H1 (cell line): ENCODE data around the gene GPLD1. TPM values are rescaled to one million over a fixed set of nuclear protein-coding genes. Genes with fewer than 3 reads are reported as not detected.

Source experiments
- CTCF ChIA-PET: fragments of 300-600 bp; sonication (Branson Sonifier 250); formaldehyde crosslinking; loops from one replicate; lab custom pipeline; 2021; ENCODE audit not compliant: partially characterized antibody; lab: Charles Lee
- POLR2A ChIA-PET: fragments of 300-600 bp; sonication (Branson Sonifier 250); formaldehyde crosslinking; loops from one replicate; lab custom pipeline; 2021; ENCODE audit warnings: inconsistent platforms; ENCODE audit not compliant: partially characterized antibody; lab: Charles Lee
- DNase-seq, 2 experiments: peaks; one replicate each; pipeline versions ENCODE4 v3.0.0 to v3.0.0-alpha.2; 2010 to 2022; ENCODE audit warnings: low spot score in 2 of 2, low read depth in 1 of 2, mixed read lengths in 1 of 2
- FAIRE-seq: peaks from 2 replicates; lab custom pipeline; 2011; peaks lifted over from hg19 to GRCh38; lab: Jason Lieb, UNC
- H2AFZ ChIP-seq: 2 replicates; pipeline ENCODE4 v1.8.1; 2012; ENCODE audit warnings: low read length, inconsistent platforms
- H2AK5ac ChIP-seq: 2 replicates; pipeline ENCODE4 v1.6.1; 2013; ENCODE audit warnings: low read depth, low read length
- H2BK120ac ChIP-seq: replicated peaks from 2 replicates; pipeline ENCODE3; 2013; ENCODE audit warnings: low read depth, low read length, inconsistent platforms
- H2BK12ac ChIP-seq: 2 replicates; pipeline ENCODE4 v1.6.1; 2013; ENCODE audit warnings: low read depth, low read length
- H2BK15ac ChIP-seq: 2 replicates; pipeline ENCODE4 v1.6.1; 2013; ENCODE audit warnings: low read length
- H2BK20ac ChIP-seq: 2 replicates; pipeline ENCODE4 v1.6.1; 2013; ENCODE audit warnings: low read length
- H2BK5ac ChIP-seq: 2 replicates; pipeline ENCODE4 v1.6.1; 2013; ENCODE audit warnings: low read depth, low read length
- H3K14ac ChIP-seq: 2 replicates; pipeline ENCODE4 v1.6.1; 2013; ENCODE audit warnings: inconsistent platforms; ENCODE audit not compliant: insufficient read length
- H3K18ac ChIP-seq: 2 replicates; pipeline ENCODE4 v1.6.1; 2013; ENCODE audit warnings: low read length; ENCODE audit errors: extremely low read depth
- H3K23ac ChIP-seq: 2 replicates; pipeline ENCODE4 v1.6.1; 2013; ENCODE audit warnings: inconsistent platforms; ENCODE audit not compliant: insufficient read length
- H3K23me2 ChIP-seq: 2 replicates; pipeline ENCODE4 v1.6.1; 2013; ENCODE audit warnings: low read depth, low read length
- H3K27ac ChIP-seq: 2 replicates; pipeline ENCODE4 v1.6.1; 2011; ENCODE audit warnings: low read depth, low read length, inconsistent platforms
- H3K27me3 ChIP-seq, 4 experiments: replicated peaks in 1 of 4; 1 replicate in 1 of 4; 2 replicates in 3 of 4; pipeline versions ENCODE4 v1.6.1 to v1.8.1; 2011 to 2013; ENCODE audit warnings: low read length in 3 of 4, mild to moderate bottlenecking in 3 of 4, inconsistent platforms in 2 of 4, mixed read lengths in 2 of 4, moderate library complexity in 1 of 4; ENCODE audit not compliant: control insufficient read depth in 3 of 4, insufficient read depth in 3 of 4; ENCODE audit errors: extremely low read depth in 1 of 4
- H3K36me3 ChIP-seq, 4 experiments: 2 replicates each; pipeline versions ENCODE4 v1.6.1 to v1.8.1; 2011 to 2013; ENCODE audit warnings: mild to moderate bottlenecking in 4 of 4, low read length in 3 of 4, moderate library complexity in 2 of 4, control low read depth in 1 of 4, inconsistent platforms in 1 of 4; ENCODE audit not compliant: insufficient read depth in 4 of 4, control insufficient read depth in 2 of 4
- H3K4ac ChIP-seq: replicated peaks from 2 replicates; pipeline ENCODE3; 2013; ENCODE audit warnings: low read length, low read depth, mixed read lengths, inconsistent platforms; ENCODE audit not compliant: insufficient read length
- H3K4me1 ChIP-seq, 4 experiments: replicated peaks in 1 of 4; 1 replicate in 1 of 4; 2 replicates in 3 of 4; pipeline versions ENCODE4 v1.6.1 to v1.8.1; 2011 to 2013; ENCODE audit warnings: low read length in 3 of 4, inconsistent platforms in 2 of 4, mixed read lengths in 1 of 4; ENCODE audit not compliant: insufficient read depth in 4 of 4, control insufficient read depth in 3 of 4
- H3K4me2 ChIP-seq, 2 experiments: 2 replicates each; pipeline versions ENCODE4 v1.6.1 to v1.8.1; 2011 to 2013; ENCODE audit warnings: low read depth in 2 of 2, low read length in 2 of 2, control low read depth in 1 of 2, inconsistent platforms in 1 of 2, mild to moderate bottlenecking in 1 of 2; ENCODE audit not compliant: insufficient read depth in 1 of 2
- H3K4me3 ChIP-seq, 4 experiments: fragments of 200-600, 300-600 bp in 1 of 4; sonication (generic), shearing (Covaris generic), sonication (Bioruptor Twin) in 1 of 4; 2 replicates each; pipeline versions ENCODE4 v1.5.1 to v1.8.1; 2011 to 2016; ENCODE audit warnings: low read length in 4 of 4, low read depth in 3 of 4, control low read depth in 2 of 4, inconsistent platforms in 2 of 4, mild to moderate bottlenecking in 2 of 4, mixed read lengths in 1 of 4, moderate library complexity in 1 of 4; ENCODE audit not compliant: insufficient read depth in 2 of 4; ENCODE audit errors: extremely low read depth in 1 of 4
- H3K56ac ChIP-seq: replicated peaks from 2 replicates; pipeline ENCODE3; 2013; ENCODE audit warnings: low read depth, mild to moderate bottlenecking, mixed read lengths, low read length, inconsistent platforms; ENCODE audit not compliant: insufficient read length
- H3K79me1 ChIP-seq: 2 replicates; pipeline ENCODE4 v1.6.1; 2013; ENCODE audit warnings: low read depth, low read length, control low read depth
- H3K79me2 ChIP-seq, 2 experiments: 2 replicates each; pipeline versions ENCODE4 v1.6.1 to v1.8.1; 2012 to 2013; ENCODE audit warnings: low read length in 2 of 2, mild to moderate bottlenecking in 2 of 2, inconsistent platforms in 1 of 2; ENCODE audit not compliant: insufficient read depth in 2 of 2, control insufficient read depth in 1 of 2
- H3K9ac ChIP-seq, 4 experiments: replicated peaks in 1 of 4; 1 replicate in 1 of 4; 2 replicates in 3 of 4; pipeline versions ENCODE4 v1.6.1 to v1.8.1; 2011 to 2013; ENCODE audit warnings: low read depth in 3 of 4, low read length in 3 of 4, control low read depth in 2 of 4, mild to moderate bottlenecking in 2 of 4, moderate library complexity in 2 of 4, inconsistent platforms in 1 of 4; ENCODE audit errors: extremely low read depth in 1 of 4
- H3K9me3 ChIP-seq, 2 experiments: 2 replicates each; pipeline versions ENCODE4 v1.6.1 to v1.8.1; 2012 to 2013; ENCODE audit warnings: mild to moderate bottlenecking in 2 of 2, moderate library complexity in 2 of 2, control low read depth in 1 of 2, inconsistent platforms in 1 of 2, low read depth in 1 of 2, low read length in 1 of 2, mixed read lengths in 1 of 2; ENCODE audit not compliant: insufficient read depth in 2 of 2
- H4K20me1 ChIP-seq, 2 experiments: replicated peaks in 1 of 2; 2 replicates each; pipeline versions ENCODE3 to v1.8.1; 2011 to 2013; ENCODE audit warnings: inconsistent platforms in 2 of 2, low read length in 2 of 2, mild to moderate bottlenecking in 1 of 2; ENCODE audit not compliant: insufficient read depth in 2 of 2, control insufficient read depth in 1 of 2
- H4K5ac ChIP-seq: 2 replicates; pipeline ENCODE4 v1.6.1; 2013; ENCODE audit warnings: low read length, low read depth, mixed read lengths, inconsistent platforms; ENCODE audit not compliant: insufficient read length
- H4K8ac ChIP-seq: 2 replicates; pipeline ENCODE4 v1.8.0; 2013; ENCODE audit warnings: mild to moderate bottlenecking, moderate library complexity, low read length, inconsistent platforms; ENCODE audit not compliant: insufficient read depth; ENCODE audit errors: extremely low read depth
- H4K91ac ChIP-seq: replicated peaks from 2 replicates; pipeline ENCODE3; 2013; ENCODE audit warnings: low read length, mixed read lengths, inconsistent platforms; ENCODE audit not compliant: insufficient read length
- ASH2L ChIP-seq: fragments of 200-600, 300-600 bp; sonication (generic); IDR thresholded peaks from one replicate; pipeline ENCODE4 v1.7.1; 2017; ENCODE audit warnings: low read length
- EZH2 ChIP-seq: fragments of 200-600 bp; sonication (generic); IDR thresholded peaks from 2 replicates; pipeline ENCODE4 v1.7.1; 2012; ENCODE audit warnings: low read depth, mild to moderate bottlenecking, moderate library complexity, low read length, inconsistent platforms; ENCODE audit not compliant: severe bottlenecking
- JUND ChIP-seq: IDR thresholded peaks from 2 replicates; pipeline ENCODE4 v1.6.1; 2011; ENCODE audit warnings: mild to moderate bottlenecking, improper control_type of control experiment, low read length
- NANOG ChIP-seq: IDR thresholded peaks from 2 replicates; pipeline ENCODE4 v1.6.1; 2011; ENCODE audit warnings: low read length, low read depth, mild to moderate bottlenecking, inconsistent platforms; ENCODE audit not compliant: insufficient read depth, poor library complexity, severe bottlenecking
- RBBP5 ChIP-seq: IDR thresholded peaks from 2 replicates; pipeline ENCODE4 v1.7.1; 2012; ENCODE audit warnings: low read depth, mild to moderate bottlenecking, inconsistent platforms, low read length, moderate library complexity, borderline replicate concordance
- RNF2 ChIP-seq: fragments of 200-900, 300-1000 bp; sonication (generic); IDR thresholded peaks from 2 replicates; pipeline ENCODE4 v1.7.1; 2016; ENCODE audit warnings: borderline replicate concordance, low read depth, mild to moderate bottlenecking, antibody characterized with exemption, low read length; ENCODE audit not compliant: poor library complexity, severe bottlenecking; ENCODE audit errors: missing control alignments
- SIRT6 ChIP-seq: IDR thresholded peaks from one replicate; pipeline ENCODE4 v1.7.1; 2012; ENCODE audit warnings: low read length, inconsistent platforms
- SUZ12 ChIP-seq: fragments of 200-600 bp; sonication (generic); IDR thresholded peaks from 2 replicates; pipeline ENCODE4 v1.6.1; 2012; ENCODE audit warnings: mild to moderate bottlenecking, inconsistent platforms, low read length, moderate library complexity, mixed read lengths
- WGBS, 2 experiments: shearing (Covaris generic) in 1 of 2; methylation state at CpG; one replicate each; pipeline versions ENCODE4 v1.1.6 to v1.1.7; 2013 to 2015; ENCODE audit warnings: low lambda C conversion rate in 2 of 2, mixed read lengths in 2 of 2, inconsistent platforms in 1 of 2, low coverage in 1 of 2, missing lambda C conversion rate in 1 of 2; ENCODE audit not compliant: insufficient replicate concordance in 2 of 2, insufficient coverage in 1 of 2, insufficient read length in 1 of 2; ENCODE audit errors: extremely low coverage in 1 of 2, missing lambda C conversion rate in 1 of 2; 5-methylcytosine and 5-hydroxymethylcytosine counted together
- polyA plus RNA-seq, 7 experiments: library from polyadenylated mRNA; depleted of rRNA in 3 of 7; stranded (reverse) in 5 of 7; unstranded in 2 of 7; fragments of >200 nt in 5 of 7; fragments of 200-250 nt in 2 of 7; gene quantifications; 1 replicate in 5 of 7; 2 replicates in 1 of 7; 4 replicates in 1 of 7; pipeline versions ENCODE4 v1.2.1 to v1.2.3, GENCODE V29; 2011 to 2013; ENCODE audit warnings: missing spikeins in 2 of 7, mixed read lengths in 2 of 7
- total RNA-seq: library from RNA; stranded (reverse); fragmentation: NEBNext Ultra II Directional; extraction: Animal tissue kit (Norgen Biotek cat#: 25700); gene quantifications from 2 replicates; pipeline ENCODE4 v1.2.1, GENCODE V29; 2021
- TF ChIP-seq, protein P1 (sequence below), 3 experiments: IDR thresholded peaks; 1 replicate in 2 of 3; 2 replicates in 1 of 3; pipeline versions ENCODE4 v1.5.1 to v1.6.1; 2011; ENCODE audit warnings: low read length in 3 of 3, mild to moderate bottlenecking in 3 of 3, inconsistent platforms in 2 of 3, low read depth in 1 of 3, moderate library complexity in 1 of 3; ENCODE audit not compliant: insufficient read depth in 1 of 3; ENCODE audit errors: control extremely low read depth in 1 of 3

GPLD1 gene
- total and polyA plus RNA-seq, 2 of the 8 experiments (the other 6 are each of a cell fraction or from before 2014, with no cell fraction given), result 3.7 to 5.3 TPM

DNA sequence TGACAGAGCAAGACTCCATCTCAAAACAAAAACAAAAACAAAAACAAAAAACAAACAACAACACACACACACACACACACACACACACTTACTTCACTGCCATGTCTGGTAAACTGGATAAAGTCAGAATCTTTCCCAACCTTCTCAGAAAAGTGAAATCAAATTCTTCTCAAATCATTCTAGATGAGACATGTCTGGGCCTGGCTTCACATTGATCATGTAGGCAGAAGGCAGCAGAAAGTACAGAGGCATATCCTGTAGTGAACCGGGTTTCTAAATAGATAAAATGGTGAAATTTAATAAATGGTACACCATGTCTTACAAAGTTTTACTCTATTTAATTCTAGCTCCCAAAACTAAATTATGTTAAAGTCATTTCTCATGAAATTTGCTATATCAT lies 101.6 kb downstream of the GPLD1 start:
- Histone ChIP-seq H3K27ac (no peak overlapping the region), H3K27me3 (no peaks in the 10 kb centered on the region), H3K14ac (no peak overlapping the region), H3K23me2 (no peaks in the 10 kb centered on the region), H3K36me3 (no peaks in the 10 kb centered on the region), H4K5ac (no peak overlapping the region), H3K4me3 (no peak overlapping the region), H2AK5ac (no peak overlapping the region), H3K23ac (no peak overlapping the region), H2AFZ (no peak overlapping the region), H3K4ac (no peak overlapping the region), H3K79me2 (no peaks in the 10 kb centered on the region), H4K20me1 (no peaks in the 10 kb centered on the region), H3K79me1 (no peaks in the 10 kb centered on the region), H2BK20ac (0 out of 2 replicates have a peak overlapping the region, but pooled peaks have one; percentile 48), H4K8ac (no peak overlapping the region), H3K56ac (no peak overlapping the region), H3K4me1 (no peaks in the 10 kb centered on the region), H4K91ac (no peak overlapping the region), H2BK5ac (no peak overlapping the region), H2BK120ac (no peak overlapping the region), H3K9ac (no peak overlapping the region), H2BK15ac (no peak overlapping the region), H3K18ac (no peak overlapping the region), H3K4me2 (no peak overlapping the region), H3K9me3 (no peaks in the 10 kb centered on the region), H2BK12ac (no peak overlapping the region)
- DNase-seq, result no peak
- ChIA-PET CTCF (interaction anchor here (1.1 to 5.6 kb wide), 7 partner anchors 9 to 131 kb away, joined by 3 to 61 read pairs (median 8); no protein-coding TSS in a partner anchor), POLR2A (interaction anchor here (0.9 to 1.5 kb wide), 3 partner anchors 14 to 17 kb away, joined by 3 to 4 read pairs (median 3); partner anchors contain the start of gene MRS2)
- 78% methylated on average over 1 of the region's 1 CpG; no CpG with 5 or more reads in 1 of the 2 experiments for WGBS, 2 experiments
- no peak for FAIRE-seq
- TF ChIP-seq, protein P1, sequence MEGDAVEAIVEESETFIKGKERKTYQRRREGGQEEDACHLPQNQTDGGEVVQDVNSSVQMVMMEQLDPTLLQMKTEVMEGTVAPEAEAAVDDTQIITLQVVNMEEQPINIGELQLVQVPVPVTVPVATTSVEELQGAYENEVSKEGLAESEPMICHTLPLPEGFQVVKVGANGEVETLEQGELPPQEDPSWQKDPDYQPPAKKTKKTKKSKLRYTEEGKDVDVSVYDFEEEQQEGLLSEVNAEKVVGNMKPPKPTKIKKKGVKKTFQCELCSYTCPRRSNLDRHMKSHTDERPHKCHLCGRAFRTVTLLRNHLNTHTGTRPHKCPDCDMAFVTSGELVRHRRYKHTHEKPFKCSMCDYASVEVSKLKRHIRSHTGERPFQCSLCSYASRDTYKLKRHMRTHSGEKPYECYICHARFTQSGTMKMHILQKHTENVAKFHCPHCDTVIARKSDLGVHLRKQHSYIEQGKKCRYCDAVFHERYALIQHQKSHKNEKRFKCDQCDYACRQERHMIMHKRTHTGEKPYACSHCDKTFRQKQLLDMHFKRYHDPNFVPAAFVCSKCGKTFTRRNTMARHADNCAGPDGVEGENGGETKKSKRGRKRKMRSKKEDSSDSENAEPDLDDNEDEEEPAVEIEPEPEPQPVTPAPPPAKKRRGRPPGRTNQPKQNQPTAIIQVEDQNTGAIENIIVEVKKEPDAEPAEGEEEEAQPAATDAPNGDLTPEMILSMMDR (IDR thresholded peaks at IDR 0.05; ENCODE audit: control extremely low read depth in 1 of 3, insufficient read depth in 1 of 3, low read depth in 1 of 3, low read length in 3 of 3), result no peak
- TF ChIP-seq NANOG (no peak), SUZ12 (no peak), RBBP5 (no peak), JUND (no peak), SIRT6 (no peak), EZH2 (no peak), ASH2L (no peak), RNF2 (no peak)
